ENCODE measurements around the gene MALAT1.

- TF ChIP-seq, protein P1, sequence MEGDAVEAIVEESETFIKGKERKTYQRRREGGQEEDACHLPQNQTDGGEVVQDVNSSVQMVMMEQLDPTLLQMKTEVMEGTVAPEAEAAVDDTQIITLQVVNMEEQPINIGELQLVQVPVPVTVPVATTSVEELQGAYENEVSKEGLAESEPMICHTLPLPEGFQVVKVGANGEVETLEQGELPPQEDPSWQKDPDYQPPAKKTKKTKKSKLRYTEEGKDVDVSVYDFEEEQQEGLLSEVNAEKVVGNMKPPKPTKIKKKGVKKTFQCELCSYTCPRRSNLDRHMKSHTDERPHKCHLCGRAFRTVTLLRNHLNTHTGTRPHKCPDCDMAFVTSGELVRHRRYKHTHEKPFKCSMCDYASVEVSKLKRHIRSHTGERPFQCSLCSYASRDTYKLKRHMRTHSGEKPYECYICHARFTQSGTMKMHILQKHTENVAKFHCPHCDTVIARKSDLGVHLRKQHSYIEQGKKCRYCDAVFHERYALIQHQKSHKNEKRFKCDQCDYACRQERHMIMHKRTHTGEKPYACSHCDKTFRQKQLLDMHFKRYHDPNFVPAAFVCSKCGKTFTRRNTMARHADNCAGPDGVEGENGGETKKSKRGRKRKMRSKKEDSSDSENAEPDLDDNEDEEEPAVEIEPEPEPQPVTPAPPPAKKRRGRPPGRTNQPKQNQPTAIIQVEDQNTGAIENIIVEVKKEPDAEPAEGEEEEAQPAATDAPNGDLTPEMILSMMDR (IDR thresholded peaks at IDR 0.05): no peak
- TF ChIP-seq POLR2A (IDR thresholded peaks at IDR 0.05): peak; percentile 76
These were observed 1.7 kb downstream of the MALAT1 start for GRCh38 chr11:65500387-65501185.
